Inflammatory macrophage treated with lipopolysaccharide for 1 hour (primary cell): ENCODE data around the gene PPP1R15B.

Source experiments
- DNase-seq, 2 donors: peaks; one replicate each; pipeline ENCODE4 v3.0.0-alpha.2; 2020 to 2022

PPP1R15B gene

GRCh38 chr1:204398197-204399125 is 13.2 kb downstream of the PPP1R15B start:
- peak; percentile 40 to 65 for DNase-seq

GRCh38 chr1:204396015-204396583 is 15.5 kb downstream of the PPP1R15B start:
- no peak for DNase-seq

GRCh38 chr1:204391629-204392028 is 20.0 kb downstream of the PPP1R15B start:
- DNase-seq = no peak

- no peak for DNase-seq
Observed at GRCh38 chr1:204390751-204391466, 20.7 kb downstream of the PPP1R15B start.

GRCh38 chr1:204385727-204386126 is 25.9 kb downstream of the PPP1R15B start:
- DNase-seq = no peak

- no peak for DNase-seq
Observed at GRCh38 chr1:204384636-204385352, 26.8 kb downstream of the PPP1R15B start.

GRCh38 chr1:204383163-204383904 is 28.3 kb downstream of the PPP1R15B start:
- DNase-seq = no peak

GRCh38 chr1:204382714-204383083 is 28.9 kb downstream of the PPP1R15B start:
- DNase-seq = no peak

GRCh38 chr1:204380293-204380831 is 31.3 kb downstream of the PPP1R15B start:
- no peak for DNase-seq

GRCh38 chr1:204377800-204378668 is 33.6 kb downstream of the PPP1R15B start:
- DNase-seq = peak; percentile 56 to 57

- no peak for DNase-seq
Observed at GRCh38 chr1:204376919-204377799, 34.5 kb downstream of the PPP1R15B start.

GRCh38 chr1:204376465-204376864 is 35.2 kb downstream of the PPP1R15B start:
- no peak for DNase-seq

- DNase-seq = no peak
Observed at GRCh38 chr1:204373911-204374310, 37.7 kb downstream of the PPP1R15B start.

- DNase-seq = no peak
Observed at GRCh38 chr1:204370176-204370575, 41.4 kb downstream of the PPP1R15B start.

GRCh38 chr1:204368996-204369726 is 42.5 kb downstream of the PPP1R15B start:
- no peak for DNase-seq

GRCh38 chr1:204367956-204368355 is 43.7 kb downstream of the PPP1R15B start:
- DNase-seq = no peak

- DNase-seq = no peak
Observed at GRCh38 chr1:204367193-204367858, 44.3 kb downstream of the PPP1R15B start.

GRCh38 chr1:204366759-204367158 is 44.9 kb downstream of the PPP1R15B start:
- DNase-seq = no peak
